SU-DHL-6 (cell line): ENCODE data around the gene TTC23L.

Source experiments
- CTCF ChIP-seq: fragments of 200-600 bp; sonication (generic); IDR thresholded peaks from one replicate; pipeline ENCODE4 v1.5.1; 2017; ENCODE audit warnings: antibody characterized with exemption, mild to moderate bottlenecking, low read length, moderate library complexity; ENCODE audit not compliant: insufficient read depth, poor library complexity, severe bottlenecking
- EZH2phosphoT487 ChIP-seq: fragments of 200-600 bp; sonication (generic), shearing (Covaris generic); conservative IDR thresholded peaks from 2 replicates; pipeline ENCODE4 v1.6.1; 2018; ENCODE audit warnings: mild to moderate bottlenecking, antibody characterized with exemption, low read length, moderate library complexity, mixed read lengths

- TF ChIP-seq CTCF (peak; percentile 46), EZH2phosphoT487 (no peak)
Observed at GRCh38 chr5:34898258-34898895, 59.4 kb downstream of the TTC23L start.
